ENCODE measurements around the gene GRIP2.

The GRIP2 gene

DNA sequence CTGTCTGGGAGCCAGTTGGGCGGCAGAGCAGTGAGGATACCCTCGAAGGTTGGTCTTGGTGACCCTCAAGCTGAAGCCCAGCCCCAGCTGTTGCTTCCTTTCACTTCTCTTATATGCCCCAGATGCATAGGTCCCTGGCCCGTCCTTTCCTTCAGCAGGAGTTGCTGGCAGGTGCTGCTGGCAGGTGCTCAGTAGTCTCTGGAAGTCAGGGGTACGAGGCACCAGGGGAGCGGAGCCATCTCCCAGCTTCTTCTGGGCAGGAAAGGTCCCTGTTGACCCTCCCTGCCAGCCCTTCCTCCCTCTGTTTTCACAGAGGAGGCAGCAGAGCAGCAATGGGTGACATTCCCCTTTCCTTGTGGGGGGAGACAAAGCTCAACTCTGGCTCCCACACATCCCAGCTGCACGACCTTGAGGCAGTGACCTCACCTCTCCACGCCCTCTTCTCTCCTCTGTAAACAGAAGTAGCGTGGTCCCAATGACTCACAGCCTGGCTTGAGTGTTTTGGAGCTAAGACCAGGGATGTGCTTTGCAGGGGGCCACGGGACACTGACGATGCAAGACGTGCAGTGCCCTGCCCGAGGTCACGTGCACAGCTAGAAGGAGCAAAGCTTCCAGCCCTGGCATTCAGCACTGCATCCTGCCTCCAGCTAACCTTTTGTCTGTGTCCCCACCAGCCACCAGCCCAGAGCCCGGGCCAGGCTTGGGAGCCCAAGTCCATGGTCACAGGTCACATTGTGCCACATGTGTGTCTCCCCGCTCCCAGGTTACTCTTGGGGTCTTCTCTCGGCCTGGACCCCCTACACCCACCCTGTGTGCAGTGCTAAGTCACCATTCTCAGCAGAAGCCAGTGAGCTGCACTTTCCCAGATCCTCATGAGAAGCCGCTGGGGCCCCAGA, 88.0 kb downstream of the GRIP2 start:
- DNase-seq (ENCODE audit: low spot score), result no peak

DNA sequence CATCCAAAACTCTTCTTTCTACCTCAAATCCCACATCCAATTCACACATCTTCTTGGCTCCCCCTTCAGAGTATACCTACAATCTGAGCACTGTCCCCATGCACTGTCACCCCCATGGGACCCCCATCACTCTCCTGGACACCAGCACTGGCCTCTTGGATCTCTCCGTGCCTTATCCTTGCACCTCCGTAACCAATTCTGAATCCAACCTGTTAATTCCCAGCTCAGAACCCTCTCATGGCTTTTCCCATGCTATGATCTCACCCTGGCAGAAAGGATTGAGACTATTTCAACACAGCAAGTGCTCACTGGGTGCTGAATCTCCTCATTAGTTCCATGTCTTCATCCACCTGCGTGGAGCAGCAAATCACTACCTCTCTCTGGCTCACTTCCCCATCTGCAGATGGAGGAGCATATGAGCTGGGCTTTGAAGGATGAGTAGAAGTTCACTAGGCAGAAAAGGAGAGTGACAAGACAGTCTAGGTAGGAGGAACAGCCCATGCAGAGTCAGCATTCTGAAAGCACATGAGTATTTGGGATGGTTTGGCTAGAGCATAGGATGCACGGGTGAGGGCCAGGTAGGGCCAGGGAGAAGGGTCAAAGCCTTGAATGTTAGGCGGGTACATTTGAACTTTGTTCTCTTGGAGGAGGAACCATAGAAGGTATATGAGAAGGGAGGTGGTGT, 89.1 kb downstream of the GRIP2 start:
- DNase-seq (ENCODE audit: low spot score), result no peak

DNA sequence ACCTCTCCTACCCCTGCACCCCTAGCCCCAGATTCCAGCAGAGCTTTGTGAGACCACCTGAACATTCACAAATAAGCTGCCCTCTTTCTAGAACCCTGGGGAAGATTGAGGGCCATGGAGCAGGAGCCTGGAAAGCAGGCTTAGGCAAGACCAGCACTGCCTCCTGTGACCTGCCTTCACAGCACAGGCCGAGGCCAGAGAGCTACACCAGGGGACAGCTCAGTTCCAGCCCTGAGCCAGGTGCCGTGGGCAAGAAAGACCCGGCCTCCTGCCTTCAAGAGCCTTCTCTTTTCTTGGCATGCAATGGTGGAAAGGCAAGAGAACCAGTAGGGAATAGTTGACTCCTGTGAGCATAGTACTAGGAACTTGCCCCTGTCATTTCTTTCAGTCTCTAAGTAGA, 89.6 kb downstream of the GRIP2 start:
- no peak for DNase-seq (ENCODE audit: low spot score)

DNA sequence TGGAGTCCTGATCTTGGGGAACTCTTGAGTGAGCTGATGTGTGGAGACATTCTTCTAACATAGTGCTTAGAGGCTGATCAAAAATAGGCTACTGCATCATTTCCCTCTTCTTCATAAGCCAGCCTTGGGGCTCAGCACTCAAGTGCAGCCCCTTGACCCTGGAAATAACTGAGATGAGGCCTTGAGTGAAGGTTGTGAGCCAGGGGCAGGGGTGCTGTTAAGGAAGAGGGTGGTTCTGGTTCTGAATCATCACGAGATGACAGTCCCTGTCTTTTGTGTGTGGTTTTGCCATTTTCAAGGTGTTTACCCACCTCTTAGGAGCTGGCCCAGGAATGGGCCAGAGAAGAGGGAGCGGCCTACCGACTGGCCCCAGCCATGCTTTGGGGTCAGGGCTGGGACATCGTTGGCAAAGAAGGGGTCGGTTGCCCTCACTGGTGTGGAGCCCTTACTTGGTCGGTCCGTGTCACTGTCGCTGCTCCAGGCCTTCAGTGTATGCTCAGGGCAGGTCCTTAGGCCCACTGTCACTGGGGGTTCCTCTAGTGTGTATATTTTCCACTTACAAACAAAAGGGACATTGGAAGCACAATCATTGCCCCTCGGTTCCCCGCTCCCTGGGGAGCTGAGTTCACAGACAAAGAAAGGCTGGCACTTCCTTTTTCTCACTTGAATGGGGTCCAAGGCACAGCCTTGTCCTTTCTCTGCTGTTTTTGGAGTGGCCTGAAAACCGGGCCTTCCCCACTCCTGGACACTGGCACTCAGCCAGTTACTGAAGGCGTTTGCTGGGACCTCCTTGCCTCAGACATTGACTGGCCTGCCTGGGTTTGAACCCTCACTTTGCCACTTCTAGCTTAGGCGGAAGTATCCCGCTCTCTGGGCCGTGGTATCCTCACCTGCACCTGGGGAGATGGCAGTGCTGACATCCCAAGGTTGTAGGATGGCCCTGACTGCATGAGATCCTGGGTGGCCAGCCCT, 91.1 kb downstream of the GRIP2 start:
- no peak for DNase-seq (ENCODE audit: low spot score)

DNA sequence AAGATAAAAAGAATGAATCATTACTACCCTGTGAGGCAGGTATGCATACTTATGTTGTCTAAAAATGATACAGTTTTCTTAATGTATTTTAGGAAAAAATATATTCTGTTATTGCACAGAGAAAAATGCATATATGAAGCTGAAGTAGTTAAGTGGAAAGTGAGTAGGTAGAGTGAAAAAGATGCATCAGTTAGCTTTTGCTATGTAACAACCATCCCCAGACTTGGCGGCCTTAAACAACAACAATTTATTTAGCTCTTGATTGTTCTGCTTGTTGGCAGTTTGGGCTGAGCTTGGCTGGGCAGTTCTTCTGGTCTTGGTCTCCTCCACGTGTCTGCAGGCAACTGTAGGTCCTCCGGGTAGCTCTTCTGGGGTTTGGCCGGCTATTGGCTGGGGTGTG, 92.1 kb downstream of the GRIP2 start:
- no peak for DNase-seq (ENCODE audit: low spot score)

DNA sequence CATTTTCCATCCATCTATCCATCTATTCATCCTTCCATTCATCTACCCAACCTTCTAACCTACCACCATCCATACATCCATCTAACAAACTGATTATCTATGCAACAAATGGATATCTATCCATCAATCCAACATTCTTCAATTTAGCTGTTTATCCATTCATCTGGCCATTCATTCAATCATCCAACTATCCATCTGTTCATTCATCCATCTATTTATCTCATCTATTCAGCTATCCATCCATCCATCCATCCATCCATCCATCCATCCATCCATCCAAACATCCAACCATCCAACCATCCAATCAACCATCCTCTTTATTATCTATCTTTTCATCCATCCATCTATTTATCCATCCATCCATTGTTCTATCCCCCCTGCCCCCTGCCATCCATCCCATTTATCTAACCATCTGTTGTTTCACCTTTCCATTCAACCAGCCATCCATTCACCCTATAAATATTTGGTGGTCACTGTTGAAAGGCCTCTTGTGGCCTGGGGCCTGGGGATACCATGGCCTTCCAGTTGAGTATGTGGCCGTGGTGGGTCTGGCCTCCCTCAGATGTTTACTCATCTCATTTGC, 93.1 kb downstream of the GRIP2 start:
- no peak for DNase-seq (ENCODE audit: low spot score)

DNA sequence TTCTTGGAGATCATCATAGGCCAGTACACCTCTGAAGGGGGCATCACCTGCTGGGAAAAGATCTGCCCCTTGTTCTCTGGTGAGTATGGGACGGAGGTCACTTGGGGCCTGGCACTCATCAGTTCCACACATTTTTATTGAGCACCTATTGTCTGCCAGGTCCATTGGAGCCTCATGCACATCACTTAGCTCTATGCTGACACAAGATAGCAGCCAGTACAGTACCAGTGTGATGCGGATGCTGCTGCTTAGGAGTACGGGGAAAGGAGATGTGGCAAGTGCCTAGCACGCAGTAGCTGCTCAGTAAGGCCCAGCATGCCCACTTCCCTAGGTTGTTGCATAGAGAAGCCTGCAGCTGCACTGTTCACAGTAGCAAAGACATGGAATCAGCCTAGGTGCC, 94.4 kb downstream of the GRIP2 start:
- no peak for DNase-seq (ENCODE audit: low spot score)

DNA sequence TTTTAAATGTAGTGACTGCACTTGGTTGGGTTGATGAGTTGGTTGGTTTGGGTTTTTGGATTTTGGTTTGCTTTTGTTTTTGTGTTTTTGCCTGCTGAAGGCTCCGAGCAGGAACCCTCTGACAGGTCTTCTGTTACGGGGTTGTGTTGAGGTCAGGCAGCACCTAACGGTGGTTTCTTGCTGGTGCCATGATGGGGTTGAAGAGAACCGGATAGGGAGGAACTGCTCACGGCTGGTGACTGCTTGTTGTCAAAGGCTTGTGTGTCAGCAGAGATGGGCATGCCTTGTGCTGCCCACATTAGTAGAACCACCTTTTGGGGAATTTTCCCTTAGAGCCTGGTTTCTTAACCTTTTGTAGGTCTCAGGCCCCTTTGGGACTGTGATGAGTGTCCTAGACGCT, 95.8 kb downstream of the GRIP2 start:
- DNase-seq (ENCODE audit: low spot score), result no peak

DNA sequence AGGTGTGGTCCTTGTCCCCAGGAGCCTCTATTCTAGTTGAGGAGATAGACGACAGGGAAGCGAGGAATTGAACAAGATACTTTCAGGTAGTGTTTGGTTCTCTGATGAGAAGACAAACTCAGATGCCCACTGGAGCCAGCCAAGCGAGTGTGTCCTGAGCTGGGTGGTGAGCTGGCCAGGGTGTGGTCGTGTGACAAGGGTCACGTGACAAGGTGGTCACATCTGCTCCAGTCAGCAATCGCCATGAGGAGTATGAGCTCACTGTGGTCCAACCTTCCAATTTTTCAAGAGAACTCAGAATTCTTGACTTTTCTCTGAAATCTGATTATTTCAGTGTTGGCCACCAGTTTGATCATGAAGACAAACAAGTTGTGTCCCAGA, 98.2 kb downstream of the GRIP2 start:
- no peak for DNase-seq (ENCODE audit: low spot score)

DNA sequence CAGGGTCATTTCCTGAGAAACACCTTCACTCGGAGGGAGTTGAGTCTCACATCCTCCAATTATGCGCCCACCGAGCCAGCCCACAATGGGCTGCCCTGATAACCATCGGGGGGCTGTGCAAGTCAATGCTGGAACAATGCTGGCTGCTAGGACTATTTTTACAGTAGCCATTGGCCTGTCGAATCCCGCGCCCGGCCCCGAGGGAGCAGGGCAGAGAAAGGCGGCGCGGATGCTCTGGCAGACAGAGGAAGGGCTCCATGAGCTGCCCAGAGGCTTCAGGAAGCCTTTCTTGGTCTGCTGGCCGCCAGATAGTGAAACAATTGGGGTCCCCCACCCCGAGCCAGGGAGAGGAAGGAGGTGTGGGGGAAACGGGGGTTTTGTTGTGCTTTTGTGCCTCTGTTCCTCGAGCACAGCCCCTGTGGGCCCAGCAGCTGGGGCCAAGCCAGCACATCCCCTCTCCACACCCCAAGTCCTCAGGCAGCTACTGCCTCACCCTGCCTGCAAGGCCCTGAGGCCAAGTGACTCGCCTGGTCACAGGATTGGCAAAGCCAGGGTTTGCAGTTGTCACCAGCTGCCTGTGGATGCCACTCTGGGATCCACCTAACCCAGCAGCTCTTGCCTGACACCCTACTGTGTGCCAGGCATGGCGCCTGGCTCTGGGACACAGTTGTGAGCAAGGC, 98.8 kb downstream of the GRIP2 start:
- no peak for DNase-seq (ENCODE audit: low spot score)

DNA sequence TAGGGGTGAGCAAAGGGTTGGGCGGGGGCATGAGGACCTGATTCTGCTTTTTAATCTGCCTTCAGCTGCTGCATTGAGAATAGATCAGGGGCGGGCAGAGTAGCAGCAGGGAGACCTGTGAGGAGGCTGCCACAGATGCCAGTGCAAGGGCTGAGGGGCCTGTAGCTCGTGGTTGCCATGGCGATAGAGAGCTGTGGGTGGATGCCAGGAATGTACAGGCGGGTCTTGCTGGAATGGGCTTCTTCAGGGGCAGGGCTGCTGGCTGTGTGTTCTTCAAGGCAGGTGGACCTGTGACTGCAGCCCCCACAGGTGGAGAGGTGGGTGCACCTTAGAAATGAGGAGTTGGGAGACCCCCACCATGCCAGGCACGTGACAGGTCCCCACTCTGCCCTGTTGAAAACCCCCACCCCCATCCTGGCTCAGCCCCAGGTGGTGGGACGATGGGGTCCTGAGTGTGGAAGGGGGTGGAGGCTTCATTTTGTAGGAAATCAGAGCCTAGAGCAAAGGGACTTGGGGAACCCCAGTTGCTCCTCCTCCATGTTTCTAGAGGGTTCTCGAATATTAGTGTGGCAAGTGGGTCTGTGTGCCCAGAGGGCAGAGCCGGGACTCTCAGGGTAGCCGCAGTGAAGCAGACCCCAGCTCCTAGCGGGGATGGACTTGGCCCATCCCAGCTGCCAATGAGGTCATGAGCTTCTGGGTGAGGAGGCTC, 99.5 kb downstream of the GRIP2 start:
- DNase-seq (ENCODE audit: low spot score), result no peak

DNA sequence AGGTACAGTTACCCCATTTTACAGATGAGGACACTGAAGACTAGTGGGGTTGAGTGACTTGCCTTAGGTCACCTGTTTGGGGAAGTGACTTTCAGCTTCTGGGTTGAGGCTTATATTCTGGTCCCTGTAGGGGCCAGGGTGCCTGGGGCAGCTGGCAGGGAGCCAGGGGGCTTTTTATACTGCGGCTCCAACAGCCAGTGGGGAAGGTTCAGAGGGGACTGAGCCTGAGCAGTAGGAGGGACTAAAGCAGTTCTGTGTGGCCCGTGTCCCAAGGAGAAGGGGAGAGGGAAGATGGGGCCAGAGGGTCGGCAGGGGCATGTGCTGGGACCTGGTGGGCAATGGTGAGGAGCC, 100.0 kb downstream of the GRIP2 start:
- no peak for DNase-seq (ENCODE audit: low spot score)

DNA sequence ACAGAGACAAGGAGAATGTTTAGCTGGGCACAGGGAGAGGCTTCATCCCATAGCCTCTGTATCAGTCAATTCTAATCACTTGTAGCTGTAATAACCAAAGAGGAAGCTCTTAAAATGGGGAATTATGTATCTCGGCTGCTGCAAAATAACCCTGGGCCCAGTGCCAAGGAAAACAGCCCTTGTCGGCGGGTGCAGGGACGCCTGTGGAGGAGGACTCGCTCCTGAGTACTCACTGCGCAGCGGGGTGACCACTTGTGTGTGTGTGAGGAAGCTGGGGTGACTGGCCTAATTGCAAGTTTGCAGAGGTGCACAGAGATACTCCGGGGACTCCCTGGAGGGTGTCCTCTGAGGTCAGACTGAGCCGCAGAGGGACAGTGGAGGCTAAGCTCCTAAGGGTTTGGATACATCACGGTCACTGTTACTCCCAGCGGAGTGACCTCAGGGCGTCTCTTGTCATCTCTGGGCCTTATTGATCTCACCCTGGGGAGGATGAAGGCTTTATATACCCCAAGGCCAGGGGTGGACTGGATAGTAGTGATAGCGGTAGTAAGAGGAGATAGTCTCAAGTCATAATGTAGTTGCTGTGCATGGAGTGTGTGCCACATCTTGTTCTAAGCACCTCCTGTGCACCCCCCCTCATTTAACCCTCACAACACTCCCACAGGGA, 100.5 kb downstream of the GRIP2 start:
- DNase-seq (ENCODE audit: low spot score), result no peak

Measured in CD4-positive, alpha-beta T cell treated with Interleukin-6 at 100 ng/mL for 8 hours (primary cell).